BJ (cell line): ENCODE measurements around the gene MCTP1. TPM values are rescaled to one million over a fixed set of nuclear protein-coding genes. Genes with fewer than 3 reads are reported as not detected.

Experiments
- CTCF ChIA-PET: fragments of 350-600 bp; formaldehyde crosslinking; extraction: SDS; loops from one replicate; lab custom pipeline; 2021; ENCODE audit warnings: antibody characterized with exemption, inconsistent platforms; lab: Yijun Ruan, JAX
- POLR2A ChIA-PET: fragments of 300-600 bp; sonication (Branson Sonifier 250); formaldehyde crosslinking; extraction: SDS; loops from one replicate; lab custom pipeline; 2021; ENCODE audit warnings: antibody characterized with exemption; lab: Charles Lee
- DNase-seq: peaks from one replicate; pipeline ENCODE4 v3.0.0-alpha.2; 2011; ENCODE audit warnings: low read depth
- H3K27me3 ChIP-seq: 2 replicates; pipeline ENCODE4 v1.6.0; 2011; ENCODE audit warnings: low read length; ENCODE audit not compliant: control insufficient read depth, insufficient read depth
- H3K36me3 ChIP-seq: 2 replicates; pipeline ENCODE4 v1.5.1; 2011; ENCODE audit warnings: low read length; ENCODE audit not compliant: control insufficient read depth, insufficient read depth
- H3K4me3 ChIP-seq: 2 replicates; pipeline ENCODE4 v1.5.1; 2011; ENCODE audit warnings: low read depth, mild to moderate bottlenecking, control low read depth, low read length
- polyA plus RNA-seq: library from polyadenylated mRNA; depleted of rRNA; stranded (reverse); fragments of >200 nt; gene quantifications from 2 replicates; pipeline ENCODE4 v1.2.3, GENCODE V29; 2011
- TF ChIP-seq, protein P1 (sequence below): IDR thresholded peaks from 2 replicates; pipeline ENCODE4 v1.5.1; 2011; ENCODE audit warnings: low read depth, mild to moderate bottlenecking, control low read depth, inconsistent platforms, low read length, moderate library complexity; ENCODE audit not compliant: insufficient read depth

MCTP1 gene
- polyA plus RNA-seq, 1 experiment = 0.02 TPM

GRCh38 chr5:95084757-95085156, 200.1 kb downstream of the MCTP1 start:
- POLR2A ChIA-PET = no interaction called here
- TF ChIP-seq, protein P1, sequence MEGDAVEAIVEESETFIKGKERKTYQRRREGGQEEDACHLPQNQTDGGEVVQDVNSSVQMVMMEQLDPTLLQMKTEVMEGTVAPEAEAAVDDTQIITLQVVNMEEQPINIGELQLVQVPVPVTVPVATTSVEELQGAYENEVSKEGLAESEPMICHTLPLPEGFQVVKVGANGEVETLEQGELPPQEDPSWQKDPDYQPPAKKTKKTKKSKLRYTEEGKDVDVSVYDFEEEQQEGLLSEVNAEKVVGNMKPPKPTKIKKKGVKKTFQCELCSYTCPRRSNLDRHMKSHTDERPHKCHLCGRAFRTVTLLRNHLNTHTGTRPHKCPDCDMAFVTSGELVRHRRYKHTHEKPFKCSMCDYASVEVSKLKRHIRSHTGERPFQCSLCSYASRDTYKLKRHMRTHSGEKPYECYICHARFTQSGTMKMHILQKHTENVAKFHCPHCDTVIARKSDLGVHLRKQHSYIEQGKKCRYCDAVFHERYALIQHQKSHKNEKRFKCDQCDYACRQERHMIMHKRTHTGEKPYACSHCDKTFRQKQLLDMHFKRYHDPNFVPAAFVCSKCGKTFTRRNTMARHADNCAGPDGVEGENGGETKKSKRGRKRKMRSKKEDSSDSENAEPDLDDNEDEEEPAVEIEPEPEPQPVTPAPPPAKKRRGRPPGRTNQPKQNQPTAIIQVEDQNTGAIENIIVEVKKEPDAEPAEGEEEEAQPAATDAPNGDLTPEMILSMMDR = no peak
- CTCF ChIA-PET = no interaction called here

DNA sequence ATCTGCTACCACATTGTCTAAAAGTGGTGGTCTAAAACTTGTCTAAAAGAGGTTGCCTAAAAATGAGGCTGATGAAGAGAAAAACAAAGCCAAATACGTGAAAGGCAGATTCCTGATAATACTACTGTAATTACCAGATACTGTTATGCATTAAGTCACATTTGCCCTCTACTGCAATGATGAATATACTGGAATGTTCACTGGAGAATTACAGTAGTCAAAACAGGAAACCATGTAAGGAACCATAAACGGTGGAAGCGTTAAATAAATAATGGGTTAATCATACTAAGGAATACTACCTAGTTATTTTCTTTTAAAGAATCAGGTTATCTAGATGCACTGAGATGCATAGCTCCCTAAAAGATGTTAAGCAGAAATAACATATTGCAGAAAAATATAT, 201.3 kb downstream of the MCTP1 start:
- TF ChIP-seq, protein P1 = no peak
- ChIA-PET POLR2A (no interaction called here), CTCF (no interaction called here)
- no peaks in the 10 kb centered on the region for H3K27me3 ChIP-seq
- H3K4me3 ChIP-seq = no peak overlapping the region
- no peak for DNase-seq
- no peaks in the 10 kb centered on the region for H3K36me3 ChIP-seq

More at GRCh38 chr5:95084757-95085156, 200.1 kb downstream of the MCTP1 start:
- H3K27me3 ChIP-seq = no peaks in the 10 kb centered on the region
- no peak for DNase-seq
- no peaks in the 10 kb centered on the region for H3K36me3 ChIP-seq
- H3K4me3 ChIP-seq = no peak overlapping the region

DNA sequence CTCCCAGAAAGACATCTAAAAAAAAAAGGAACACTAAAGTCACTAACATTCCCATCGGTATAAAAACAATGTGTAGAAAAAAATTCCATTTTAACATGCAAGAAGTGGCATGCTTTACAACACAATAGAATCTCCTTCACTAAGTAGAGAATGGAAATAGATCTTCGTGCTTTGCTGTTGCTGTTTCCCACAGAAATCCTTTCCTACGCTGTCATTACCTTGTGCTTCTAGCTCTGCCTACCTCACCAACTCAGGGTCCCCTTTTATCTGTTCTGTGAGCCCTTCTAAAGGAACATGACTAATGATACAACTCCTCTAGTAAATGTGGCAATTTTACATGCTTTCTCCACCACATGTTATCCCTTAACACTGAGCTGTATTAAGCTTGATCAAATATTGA, 202.9 kb downstream of the MCTP1 start:
- H3K4me3 ChIP-seq = no peak overlapping the region
- ChIA-PET CTCF (no interaction called here), POLR2A (no interaction called here)
- TF ChIP-seq, protein P1 = no peak
- DNase-seq = peak; percentile 15
- H3K36me3 ChIP-seq = no peaks in the 10 kb centered on the region
- H3K27me3 ChIP-seq = no peaks in the 10 kb centered on the region

DNA sequence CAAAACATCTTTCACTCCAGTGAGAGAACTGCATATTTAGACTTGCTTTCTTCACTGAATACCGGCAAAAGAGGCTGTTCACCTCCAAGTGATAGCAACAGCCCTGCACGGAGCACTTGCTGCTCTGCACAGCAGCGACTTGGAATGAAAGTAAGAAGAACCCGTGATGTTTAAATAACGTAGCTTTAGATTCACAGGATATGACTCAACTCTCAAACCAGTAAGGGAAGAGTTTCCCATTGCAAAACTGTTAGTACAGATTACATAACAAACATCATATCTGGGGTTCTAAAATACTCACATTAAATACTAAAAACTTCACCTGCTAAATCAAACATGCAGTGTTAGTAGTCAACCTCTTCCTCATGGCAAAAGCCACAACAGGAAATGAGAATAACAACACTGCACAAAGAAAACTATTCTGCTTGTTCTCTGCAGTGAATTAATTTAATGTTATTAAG, 203.4 kb downstream of the MCTP1 start:
- DNase-seq = peak; percentile 54
- POLR2A ChIA-PET = no interaction called here
- TF ChIP-seq, protein P1 = no peak
- Histone ChIP-seq H3K36me3 (no peaks in the 10 kb centered on the region), H3K4me3 (no peak overlapping the region; the same call in 1 of the 2 replicates), H3K27me3 (no peaks in the 10 kb centered on the region)
- CTCF ChIA-PET = no interaction called here

DNA sequence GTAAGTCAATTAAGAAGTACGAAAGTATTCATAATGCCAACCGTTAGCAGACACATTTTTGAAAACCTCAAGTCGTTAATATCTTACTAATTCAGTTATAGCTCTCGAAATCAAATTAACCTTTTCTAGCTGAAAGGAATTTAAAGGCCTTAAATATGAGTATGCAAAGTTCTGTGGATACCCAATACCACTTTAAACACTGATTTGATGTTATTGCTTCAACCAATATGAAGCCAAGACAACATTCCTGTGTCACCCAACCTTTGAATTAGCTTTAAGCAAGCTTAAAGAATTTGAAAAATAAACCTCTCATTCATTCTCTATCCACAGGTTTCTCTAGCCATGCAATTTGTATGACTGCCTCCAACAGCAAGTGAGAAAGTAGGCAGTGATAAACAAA, 204.5 kb downstream of the MCTP1 start:
- TF ChIP-seq, protein P1 = no peak
- H3K4me3 ChIP-seq = no peak overlapping the region
- ChIA-PET CTCF (no interaction called here), POLR2A (no interaction called here)
- no peak for DNase-seq
- H3K36me3 ChIP-seq = no peaks in the 10 kb centered on the region
- no peaks in the 10 kb centered on the region for H3K27me3 ChIP-seq
